Fibroblast of mammary gland (primary cell): ENCODE results near the gene TTF2.
"Not testable (repeated sequence)": the region's sequence is repeated elsewhere in the genome, so short reads cannot be mapped to it uniquely, and the experiment has no call there.

Experiments used
- DNase-seq: peaks from one replicate; pipeline ENCODE4 v3.0.0-alpha.2; 2010; ENCODE audit warnings: low read depth
- H3K4me3 ChIP-seq: 2 replicates; pipeline ENCODE4 v1.5.1; 2011; ENCODE audit warnings: low read depth, mild to moderate bottlenecking, low read length, moderate library complexity; ENCODE audit not compliant: control insufficient read depth
- TF ChIP-seq, protein P1 (sequence below): conservative IDR thresholded peaks from 2 replicates; pipeline ENCODE4 v1.5.1; 2011; ENCODE audit warnings: low read depth, low read length, inconsistent platforms; ENCODE audit not compliant: control insufficient read depth, insufficient read depth

The TTF2 gene

DNA sequence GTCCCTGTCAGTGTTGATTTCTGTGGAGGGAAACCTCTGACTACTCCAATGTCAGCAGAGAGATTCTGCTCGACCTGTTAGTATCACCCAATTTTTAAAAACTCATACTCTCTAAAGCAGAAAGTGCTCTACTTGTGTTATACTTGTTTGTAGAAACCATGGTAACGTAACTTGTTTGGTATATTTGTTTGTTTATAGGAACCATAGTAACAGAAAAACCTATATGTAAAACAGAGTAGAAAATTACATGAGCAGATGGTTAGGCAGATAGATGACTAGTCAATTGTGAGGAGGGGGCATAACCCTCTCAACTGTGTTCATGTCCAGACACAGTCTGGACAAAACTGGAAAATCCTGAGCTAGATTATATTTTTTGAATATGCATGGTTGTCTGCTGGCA is 54.8 kb downstream of the TTF2 start:
- no peak for DNase-seq
- TF ChIP-seq, protein P1, sequence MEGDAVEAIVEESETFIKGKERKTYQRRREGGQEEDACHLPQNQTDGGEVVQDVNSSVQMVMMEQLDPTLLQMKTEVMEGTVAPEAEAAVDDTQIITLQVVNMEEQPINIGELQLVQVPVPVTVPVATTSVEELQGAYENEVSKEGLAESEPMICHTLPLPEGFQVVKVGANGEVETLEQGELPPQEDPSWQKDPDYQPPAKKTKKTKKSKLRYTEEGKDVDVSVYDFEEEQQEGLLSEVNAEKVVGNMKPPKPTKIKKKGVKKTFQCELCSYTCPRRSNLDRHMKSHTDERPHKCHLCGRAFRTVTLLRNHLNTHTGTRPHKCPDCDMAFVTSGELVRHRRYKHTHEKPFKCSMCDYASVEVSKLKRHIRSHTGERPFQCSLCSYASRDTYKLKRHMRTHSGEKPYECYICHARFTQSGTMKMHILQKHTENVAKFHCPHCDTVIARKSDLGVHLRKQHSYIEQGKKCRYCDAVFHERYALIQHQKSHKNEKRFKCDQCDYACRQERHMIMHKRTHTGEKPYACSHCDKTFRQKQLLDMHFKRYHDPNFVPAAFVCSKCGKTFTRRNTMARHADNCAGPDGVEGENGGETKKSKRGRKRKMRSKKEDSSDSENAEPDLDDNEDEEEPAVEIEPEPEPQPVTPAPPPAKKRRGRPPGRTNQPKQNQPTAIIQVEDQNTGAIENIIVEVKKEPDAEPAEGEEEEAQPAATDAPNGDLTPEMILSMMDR, result no peak
- H3K4me3 ChIP-seq, result no peak overlapping the region

DNA sequence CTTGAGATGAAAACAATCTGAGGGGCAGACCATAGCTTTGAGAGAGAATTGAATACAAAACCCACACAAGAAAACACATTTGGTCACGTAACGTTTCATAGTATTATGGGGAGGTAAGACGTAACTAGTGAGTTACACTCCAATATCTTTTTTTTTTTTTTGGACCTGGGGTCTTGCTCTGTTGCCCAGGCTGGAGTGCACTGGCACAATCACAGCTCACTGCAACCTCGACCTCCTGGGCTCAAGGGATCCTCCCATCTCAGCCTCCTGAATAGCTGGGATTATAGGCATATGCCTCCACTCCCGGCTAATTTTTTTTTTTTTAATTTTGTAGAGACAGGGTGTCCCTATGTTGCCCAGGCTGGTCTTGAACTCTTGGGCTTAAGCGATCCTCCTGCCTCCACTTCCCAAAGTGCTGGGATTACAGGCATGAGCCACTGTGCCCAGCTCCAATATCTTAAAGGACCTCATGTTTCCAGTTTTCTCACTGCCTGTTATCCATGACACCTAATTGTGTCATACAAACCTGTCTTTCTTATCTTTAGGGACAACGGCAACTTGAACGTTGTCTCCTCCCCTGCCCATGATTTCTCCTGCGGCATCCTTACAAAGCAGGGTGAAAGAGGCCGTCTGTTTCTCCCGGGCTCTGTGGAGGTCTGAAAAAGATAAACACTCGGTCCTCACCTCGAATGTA is 56.1 kb downstream of the TTF2 start:
- H3K4me3 ChIP-seq, result no peak overlapping the region
- TF ChIP-seq, protein P1, result no peak
- no peak for DNase-seq

DNA sequence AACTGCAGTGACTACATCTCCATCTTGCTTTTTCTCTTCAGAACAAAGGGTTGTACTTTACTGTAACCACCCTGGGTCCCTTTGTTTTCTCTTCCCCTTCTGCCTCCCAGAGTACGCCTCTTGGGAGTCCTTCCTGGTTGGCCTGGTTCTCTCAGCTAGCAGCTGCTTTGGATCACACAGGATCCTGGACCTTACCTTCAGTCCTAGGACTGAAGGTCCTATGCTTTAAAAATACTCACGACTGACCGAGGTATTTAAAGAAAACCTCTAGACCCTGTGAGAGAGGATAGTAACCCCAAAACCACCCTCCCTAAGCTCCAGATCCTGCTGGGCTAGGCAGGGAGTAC is 56.6 kb downstream of the TTF2 start:
- TF ChIP-seq, protein P1, result no peak
- DNase-seq, result no peak
- H3K4me3 ChIP-seq, result no peak overlapping the region

DNA sequence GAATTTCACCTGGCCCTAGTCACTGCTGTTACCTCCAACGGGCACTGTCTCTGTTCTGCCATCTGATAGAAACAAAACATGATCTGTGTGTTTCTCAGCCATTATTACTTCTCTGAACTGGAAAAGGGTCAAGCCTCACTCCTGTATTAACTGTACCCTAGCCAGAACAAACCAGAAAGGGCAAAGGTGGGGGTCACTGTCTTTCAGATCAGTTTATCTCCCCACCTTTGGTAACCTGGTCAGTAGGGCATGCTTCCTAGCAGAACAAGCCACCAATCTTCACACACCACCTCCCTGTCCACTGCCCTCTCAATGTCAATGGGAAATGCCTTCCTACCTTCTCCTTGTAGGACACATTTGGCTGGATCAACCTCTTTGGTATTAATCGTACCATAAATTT is 57.6 kb downstream of the TTF2 start:
- H3K4me3 ChIP-seq, result no peak overlapping the region
- TF ChIP-seq, protein P1, result no peak
- no peak for DNase-seq

DNA sequence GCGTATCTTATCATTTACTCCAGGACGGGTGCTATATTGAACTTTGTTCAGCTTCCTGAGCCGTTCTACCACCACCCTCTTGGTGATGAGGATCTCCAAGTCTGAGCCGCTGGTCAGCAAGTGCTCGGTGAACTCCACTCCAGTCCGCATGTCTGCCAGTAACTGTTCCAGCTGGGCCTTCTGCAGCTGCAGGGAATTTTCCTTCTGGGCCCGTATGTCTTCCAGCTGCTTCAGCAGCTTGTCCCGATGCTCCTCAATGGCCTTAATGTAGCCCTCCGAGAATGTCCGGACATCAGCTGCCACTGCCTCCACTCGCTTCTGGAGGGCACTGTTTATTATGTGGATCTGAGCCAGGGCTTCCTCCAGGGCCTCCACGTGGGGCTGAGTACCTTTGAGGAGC is 58.0 kb downstream of the TTF2 start:
- DNase-seq, result no peak
- no peak overlapping the region for H3K4me3 ChIP-seq
- TF ChIP-seq, protein P1, result no peak

DNA sequence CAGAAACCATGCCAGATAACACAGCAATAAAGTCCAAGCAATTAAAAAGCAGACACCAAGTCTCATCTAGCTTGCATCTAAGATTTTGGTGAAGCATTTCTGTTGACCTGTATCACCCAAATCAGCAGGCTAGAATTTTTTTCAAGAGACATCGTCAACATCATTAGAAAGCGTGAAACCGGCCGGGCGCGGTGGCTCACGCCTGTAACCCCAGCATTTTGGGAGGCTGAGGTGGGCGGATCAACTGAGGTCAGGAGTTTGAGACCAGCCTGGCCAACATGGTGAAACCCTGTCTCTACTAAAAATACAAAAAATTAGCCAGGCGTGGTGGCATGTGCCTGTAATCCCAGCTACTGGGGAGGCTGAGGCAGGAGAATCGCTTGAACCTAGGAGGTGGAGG is 59.0 kb downstream of the TTF2 start:
- DNase-seq, H3K4me3 ChIP-seq: not testable (repeated sequence)

DNA sequence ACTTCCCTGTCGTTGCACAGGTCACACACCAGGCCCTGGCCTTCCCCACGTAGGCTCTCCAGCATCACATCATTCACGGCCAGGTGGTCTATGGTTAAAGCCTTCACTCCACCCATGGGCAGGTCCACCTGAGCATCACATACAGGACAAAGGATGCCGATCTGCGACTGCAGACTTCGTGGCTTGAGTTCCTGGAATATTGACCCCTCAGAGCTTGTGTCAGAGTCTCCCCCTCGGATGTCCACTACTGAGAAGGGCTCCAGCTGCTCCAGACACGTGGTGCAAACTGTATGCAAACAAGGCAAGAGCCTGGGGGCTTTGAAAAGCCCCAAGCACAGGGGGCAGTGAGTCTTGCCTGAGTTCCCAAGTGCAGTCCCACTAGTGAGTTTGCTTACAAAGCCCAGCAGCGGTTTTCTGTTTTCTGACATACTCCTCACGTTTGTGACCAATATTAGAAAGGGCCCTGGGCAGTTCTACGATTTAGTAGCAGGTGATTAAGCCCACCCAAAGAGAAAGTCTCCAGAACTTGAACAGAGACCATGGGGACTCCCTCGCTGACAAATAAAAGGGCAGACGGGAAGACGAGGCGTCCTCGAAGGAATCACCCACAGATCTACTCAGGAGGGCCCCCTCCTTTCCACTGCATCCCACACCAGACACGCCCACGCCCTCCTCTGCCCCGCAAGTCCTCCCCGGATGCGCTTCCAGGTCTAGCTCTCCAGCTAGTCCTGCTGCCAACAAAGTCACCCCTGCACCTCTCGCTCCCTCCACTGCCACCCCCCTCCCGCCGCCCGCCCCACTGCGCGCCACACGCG is 60.9 kb downstream of the TTF2 start:
- H3K4me3 ChIP-seq, result peak overlapping the region; percentile 87
- peak; percentile 51 for DNase-seq
- TF ChIP-seq, protein P1, result no peak
